NCI-H526 (cell line): Measurements from ENCODE around the gene LRIF1.
"Not testable (repeated sequence)": the region's sequence is repeated elsewhere in the genome, so short reads cannot be mapped to it uniquely, and the experiment has no call there.

Experiments
- DNase-seq, 2 experiments: peaks; one replicate each; lab custom pipeline; 2025; lab: John Stamatoyannopoulos, UW

LRIF1 gene

DNA sequence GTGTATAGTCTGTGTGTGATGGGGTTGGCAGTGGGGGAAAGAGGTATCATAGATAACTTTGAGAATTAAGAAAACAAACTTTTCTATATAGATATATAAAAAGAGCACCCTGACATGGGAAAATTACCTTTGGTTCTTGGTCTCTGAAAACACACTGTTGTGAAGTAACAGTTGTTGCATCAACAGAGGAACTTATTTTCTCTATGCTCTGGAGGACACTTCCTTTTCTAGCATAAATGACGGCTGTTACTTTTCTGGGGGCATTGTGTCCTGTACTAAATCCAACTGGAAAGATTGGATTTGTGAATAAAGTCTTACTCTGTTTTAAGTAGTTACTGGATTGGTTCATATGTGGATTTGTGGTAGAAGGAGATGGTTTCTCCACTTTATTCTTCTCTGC, 12.6 kb downstream of the LRIF1 start:
- no peak for DNase-seq

- DNase-seq: no peak
These were observed 15.5 kb downstream of the LRIF1 start for GRCh38 chr1:110948038-110948810.

DNA sequence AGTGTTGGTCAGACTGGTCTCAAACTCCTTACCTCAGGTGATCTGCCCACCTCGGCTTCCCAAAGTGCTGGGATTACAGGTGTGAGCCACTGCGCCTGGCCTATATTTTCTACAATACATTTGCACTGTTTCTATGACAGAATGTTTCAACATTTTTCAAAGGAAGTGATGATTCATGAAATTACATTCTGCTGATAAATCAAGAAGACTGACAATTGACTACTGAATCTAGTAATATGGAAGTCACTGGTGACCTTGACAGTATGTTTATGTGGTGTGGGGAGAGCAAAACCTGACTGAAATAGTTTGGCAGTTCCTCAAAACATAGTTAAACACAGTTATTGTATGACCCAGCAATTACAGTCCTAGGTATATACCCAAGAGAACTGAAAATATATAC, 18.1 kb downstream of the LRIF1 start:
- DNase-seq: no peak

GRCh38 chr1:110944806-110945205, 18.9 kb downstream of the LRIF1 start:
- no peak for DNase-seq

DNA sequence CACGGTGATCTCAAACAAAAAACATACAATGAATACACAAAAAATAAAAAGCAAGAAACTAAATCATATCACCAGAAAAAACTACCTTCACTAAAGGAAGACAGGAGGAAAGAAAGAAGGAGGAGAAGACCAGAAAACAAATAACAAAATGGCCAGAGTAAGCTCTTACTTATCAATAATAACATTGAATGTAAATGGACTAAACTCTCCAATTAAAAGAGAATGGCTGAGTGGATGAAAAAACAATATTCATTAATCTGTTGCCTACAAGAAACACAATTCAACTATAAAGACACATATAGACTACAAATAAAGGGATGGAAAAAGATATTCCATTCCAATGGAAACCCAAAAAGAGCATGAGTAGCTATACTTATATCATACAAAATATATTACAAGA, 27.2 kb downstream of the LRIF1 start:
- no peak for DNase-seq

DNA sequence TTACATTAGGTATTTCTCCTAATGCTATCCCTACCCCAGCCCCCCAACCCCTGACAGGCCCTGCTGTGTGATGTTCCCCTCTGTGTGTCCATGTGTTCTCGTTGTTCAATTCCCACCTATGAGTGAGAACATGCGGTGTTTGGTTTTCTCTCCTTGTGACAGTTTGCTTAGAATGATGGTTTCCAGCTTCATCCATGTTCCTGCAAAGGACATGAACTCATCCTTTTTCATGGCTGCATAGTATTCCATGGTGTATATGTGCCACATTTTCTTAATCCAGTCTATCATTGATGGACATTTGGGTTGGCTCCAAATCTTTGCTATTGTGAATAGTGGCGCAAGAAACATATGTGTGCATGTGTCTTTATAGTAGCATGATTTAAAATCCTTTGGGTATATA, 32.6 kb downstream of the LRIF1 start:
- DNase-seq: not testable (repeated sequence)

GRCh38 chr1:110928904-110929303, 34.8 kb downstream of the LRIF1 start:
- DNase-seq: no peak

DNA sequence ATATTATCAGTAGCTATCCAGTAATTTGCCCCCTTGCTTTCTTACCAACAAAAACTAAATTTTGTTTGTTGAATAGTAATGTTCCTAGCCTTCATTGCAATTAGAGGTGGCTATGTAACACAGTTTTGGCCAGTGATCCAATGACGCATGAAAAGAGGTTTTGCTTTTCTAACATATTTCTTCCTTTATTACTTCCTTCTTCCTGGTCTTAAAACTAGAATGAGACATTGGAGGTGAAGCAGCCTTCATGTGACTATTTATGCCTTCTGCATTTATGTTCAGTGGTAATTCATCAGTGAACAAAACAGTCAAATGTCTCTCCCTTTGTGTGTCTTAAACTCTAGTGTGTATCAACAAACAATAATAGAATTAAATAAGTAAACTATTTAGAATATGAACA, 35.5 kb downstream of the LRIF1 start:
- DNase-seq: no peak

DNA sequence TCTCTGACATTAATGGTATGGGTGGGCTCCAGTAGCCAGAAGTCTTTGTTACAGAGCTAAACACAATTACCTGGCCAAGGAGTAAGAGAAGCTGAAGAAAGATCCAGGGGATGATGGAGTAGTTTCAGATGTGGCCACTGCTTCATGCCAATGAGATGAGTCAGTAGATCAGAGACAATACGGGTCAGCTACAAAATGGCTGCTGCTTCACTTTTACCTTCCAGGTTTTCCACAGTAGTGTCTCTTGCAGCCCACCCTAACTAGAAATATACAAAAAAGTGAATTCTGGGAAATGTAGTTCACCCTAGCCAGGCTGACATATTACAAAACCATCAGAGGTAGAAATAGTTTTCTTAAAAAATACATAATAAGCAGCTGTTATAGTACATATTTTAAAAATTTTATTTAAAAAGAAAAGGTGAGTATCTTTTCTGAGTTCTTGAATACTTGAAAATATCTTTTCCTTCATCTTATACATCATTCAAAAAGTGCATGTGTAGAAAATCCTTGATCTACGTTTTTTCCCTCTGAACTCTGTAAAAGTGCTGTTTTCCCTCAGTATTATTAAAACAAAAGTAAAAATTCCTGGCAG, 36.1 kb downstream of the LRIF1 start:
- DNase-seq: no peak

DNA sequence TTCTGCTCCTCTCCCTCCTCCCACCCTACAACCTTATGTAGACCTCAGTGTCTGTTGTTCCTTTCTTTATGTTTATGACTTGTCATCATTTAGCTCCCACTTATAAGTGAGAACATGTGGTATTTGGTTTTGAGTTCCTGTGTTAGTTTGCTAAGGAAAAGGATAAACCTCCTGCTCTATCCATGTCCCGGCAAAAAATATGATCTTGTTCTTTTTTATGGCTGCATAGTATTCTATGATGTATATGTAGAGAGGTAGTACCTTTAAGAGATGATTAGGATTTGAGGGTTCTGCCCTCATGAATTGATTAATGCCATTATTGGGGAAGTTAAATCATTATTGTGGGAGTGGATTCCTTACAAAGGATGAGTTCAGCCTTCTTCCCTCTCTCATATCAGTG, 41.8 kb downstream of the LRIF1 start:
- no peak for DNase-seq

- no peak for DNase-seq
These were observed 45.7 kb downstream of the LRIF1 start for GRCh38 chr1:110918016-110918415.

- no peak for DNase-seq
These were observed 46.9 kb downstream of the LRIF1 start for GRCh38 chr1:110916669-110917306.

GRCh38 chr1:110916274-110916668, 47.5 kb downstream of the LRIF1 start:
- DNase-seq: no peak

DNA sequence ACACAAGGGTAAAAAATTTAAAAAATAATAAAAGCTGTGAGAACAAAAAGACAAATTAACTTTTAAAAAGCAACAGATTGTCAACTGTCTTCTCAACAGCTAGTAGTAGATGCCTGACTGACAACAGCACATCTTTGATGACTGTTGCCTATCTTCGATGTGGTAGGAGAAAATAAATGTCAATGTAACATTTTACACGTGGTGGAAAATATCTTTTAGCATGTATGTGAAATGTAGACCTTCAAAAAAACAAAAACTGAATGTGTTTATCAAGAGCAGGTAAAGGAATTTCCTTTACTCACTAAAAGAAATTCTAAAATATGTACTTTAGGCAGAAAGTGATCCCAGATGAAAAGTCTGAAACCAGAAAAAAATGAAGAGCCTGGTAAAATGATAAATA, 47.9 kb downstream of the LRIF1 start:
- no peak for DNase-seq

GRCh38 chr1:110914676-110915075, 49.0 kb downstream of the LRIF1 start:
- no peak for DNase-seq

GRCh38 chr1:110912784-110913183, 50.9 kb downstream of the LRIF1 start:
- no peak for DNase-seq

DNA sequence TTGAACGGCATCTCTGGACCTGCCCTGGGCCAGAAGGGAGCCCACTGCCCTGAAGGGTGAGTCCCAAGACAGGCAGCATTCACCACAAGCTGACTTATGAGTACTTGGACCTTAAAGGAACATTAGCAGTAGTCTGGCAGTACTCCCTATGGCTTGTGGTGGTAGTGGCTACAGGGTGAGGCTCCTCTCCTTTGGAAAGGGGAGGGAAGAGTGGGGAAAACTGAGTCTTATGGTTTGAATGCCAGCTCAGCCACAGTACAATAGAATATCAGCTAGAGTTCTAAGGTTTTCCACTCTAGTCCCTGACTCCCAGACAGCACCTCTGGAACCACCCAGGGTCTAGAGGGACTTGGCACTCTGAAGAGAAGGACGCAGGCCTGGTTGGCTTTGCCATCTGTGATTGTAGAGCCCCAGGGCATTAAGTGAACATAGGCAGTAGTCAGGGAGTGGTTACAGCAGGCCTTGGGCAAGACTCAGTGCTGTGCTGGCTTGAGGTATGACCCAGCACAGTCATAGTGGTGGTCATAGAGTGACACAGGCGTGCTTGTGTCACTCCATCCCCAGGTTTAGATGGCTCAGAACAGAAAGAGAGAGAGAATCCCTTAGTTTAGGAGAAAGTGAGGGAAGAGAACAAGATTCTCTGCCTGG, 59.7 kb downstream of the LRIF1 start:
- no peak for DNase-seq

- DNase-seq: no peak
These were observed 60.8 kb downstream of the LRIF1 start for GRCh38 chr1:110902820-110903463.

DNA sequence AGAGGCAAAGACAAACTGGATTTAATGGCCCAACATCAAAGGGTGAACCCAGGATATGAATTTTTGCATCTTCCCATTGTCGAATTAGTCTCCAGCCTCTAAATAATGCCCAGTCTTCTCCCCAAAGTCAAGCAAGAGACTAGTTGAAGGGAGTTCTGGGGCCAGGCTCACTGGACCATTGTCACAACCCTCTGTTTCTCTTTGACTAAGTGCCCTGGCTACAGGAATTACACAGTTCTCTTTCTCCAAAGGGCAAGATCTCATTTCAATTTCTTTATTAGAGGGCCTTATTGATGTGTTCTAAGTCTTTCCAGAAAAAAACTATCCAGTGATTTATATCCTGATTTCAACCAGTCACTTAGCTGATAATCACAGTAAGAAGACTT, 64.3 kb downstream of the LRIF1 start:
- no peak for DNase-seq

DNA sequence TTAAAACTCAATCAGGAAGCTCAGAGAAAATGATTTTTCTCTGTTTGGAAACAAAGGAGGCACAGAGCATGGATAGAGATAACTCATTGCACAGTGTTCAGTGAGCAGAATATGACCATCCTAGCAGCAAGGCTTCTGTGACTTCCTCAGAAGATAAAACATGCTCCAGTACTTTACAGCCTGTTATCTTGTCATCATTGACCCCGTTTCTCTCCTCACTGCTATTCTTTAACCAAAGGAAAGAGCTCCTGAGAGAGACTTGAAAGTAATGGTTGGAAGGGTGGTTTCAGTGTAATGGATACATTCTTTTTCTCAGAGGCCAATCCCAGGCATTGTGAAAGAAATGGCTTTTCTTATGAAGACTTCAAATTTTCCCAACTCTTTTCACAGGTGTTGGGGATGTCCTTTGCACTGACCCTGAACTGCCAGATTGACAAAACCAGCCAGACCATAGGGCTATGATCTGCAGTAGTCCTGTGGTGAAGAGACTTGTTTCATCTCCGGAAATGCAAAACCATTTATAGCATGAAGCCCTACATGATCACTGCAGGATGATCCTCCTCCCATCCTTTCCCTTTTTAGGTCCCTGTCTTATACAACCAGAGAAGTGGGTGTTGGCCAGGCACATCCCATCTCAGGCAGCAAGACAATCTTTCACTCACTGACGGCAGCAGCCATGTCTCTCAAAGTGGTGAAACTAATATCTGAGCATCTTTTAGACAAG, 64.8 kb downstream of the LRIF1 start:
- DNase-seq: no peak

DNA sequence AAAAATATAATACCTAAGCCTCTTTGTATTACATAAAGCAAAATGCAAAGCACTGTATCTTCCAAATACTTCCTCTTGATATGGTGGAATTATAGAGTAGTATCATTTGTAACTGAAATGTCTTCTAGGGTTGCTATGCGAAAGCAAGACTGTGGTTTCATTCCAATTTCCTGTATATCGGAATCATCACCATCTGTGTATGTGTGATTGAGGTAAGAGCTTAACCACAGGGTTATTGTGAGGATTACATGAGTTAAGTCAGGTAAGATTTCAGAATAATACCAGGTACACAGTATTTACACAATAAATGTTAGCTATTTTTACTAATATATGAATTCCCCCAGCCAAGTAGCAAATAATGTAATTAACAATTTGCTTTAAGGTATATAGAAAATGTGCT, 66.0 kb downstream of the LRIF1 start:
- no peak for DNase-seq
